SU-DHL-6 (cell line): ENCODE data around the gene LSM8.

Source experiments
- H2AFZ ChIP-seq: fragments of 200-600 bp; sonication (generic); 2 replicates; pipeline ENCODE4 v1.6.1; 2014; ENCODE audit warnings: low read depth, mild to moderate bottlenecking, moderate library complexity, mixed read lengths, antibody characterized with exemption, low read length; ENCODE audit not compliant: severe bottlenecking
- H3F3A ChIP-seq: fragments of 200-600 bp; shearing (Covaris generic); 2 replicates; pipeline ENCODE4 v1.6.0; 2016; ENCODE audit warnings: antibody characterized with exemption, mild to moderate bottlenecking; ENCODE audit not compliant: insufficient read depth
- H3K27ac ChIP-seq: fragments of 200-600 bp; sonication (generic); 2 replicates; pipeline ENCODE4 v1.5.1; 2016; ENCODE audit warnings: low read depth, mild to moderate bottlenecking, low read length, moderate library complexity, mixed read lengths
- H3K27me3 ChIP-seq: fragments of 200-600 bp; sonication (generic), shearing (Covaris generic); 2 replicates; pipeline ENCODE4 v1.6.0; 2014; ENCODE audit warnings: mild to moderate bottlenecking, low read length
- H3K36me3 ChIP-seq: fragments of 200-600 bp; sonication (generic); 2 replicates; pipeline ENCODE4 v1.6.1; 2014; ENCODE audit warnings: mild to moderate bottlenecking, low read length, mixed read lengths
- H3K4me2 ChIP-seq: fragments of 300-600, 200-600 bp; shearing (Covaris generic), sonication (generic); 2 replicates; pipeline ENCODE4 v1.6.0; 2014; ENCODE audit warnings: low read length, low read depth, mild to moderate bottlenecking; ENCODE audit not compliant: poor library complexity, severe bottlenecking
- H3K4me3 ChIP-seq: fragments of 200-600 bp; sonication (generic); 2 replicates; pipeline ENCODE4 v1.5.1; 2014; ENCODE audit warnings: antibody characterized with exemption, low read length, mild to moderate bottlenecking, mixed read lengths; ENCODE audit not compliant: insufficient read depth, poor library complexity, severe bottlenecking
- H3K79me2 ChIP-seq: fragments of 200-600 bp; sonication (generic); 2 replicates; pipeline ENCODE4 v1.6.1; 2014; ENCODE audit warnings: mild to moderate bottlenecking, low read length, moderate library complexity; ENCODE audit not compliant: insufficient read depth
- H3K9ac ChIP-seq: fragments of 200-600 bp; sonication (generic); 2 replicates; pipeline ENCODE4 v1.7.0; 2014; ENCODE audit warnings: mild to moderate bottlenecking, low read length
- H3K9me2 ChIP-seq: fragments of 200-600 bp; sonication (generic); replicated peaks from 2 replicates; pipeline ENCODE4 v1.6.1; 2014; ENCODE audit warnings: low read length; ENCODE audit not compliant: insufficient read depth
- H3K9me3 ChIP-seq: fragments of 200-600 bp; sonication (generic); 2 replicates; pipeline ENCODE4 v1.6.1; 2014; ENCODE audit warnings: low read length, mixed read lengths; ENCODE audit not compliant: insufficient read depth
- H4K20me1 ChIP-seq: fragments of 200-600 bp; sonication (generic); 2 replicates; pipeline ENCODE4 v1.6.1; 2014; ENCODE audit warnings: low read depth, mild to moderate bottlenecking, antibody characterized with exemption, low read length, moderate library complexity, mixed read lengths
- CTCF ChIP-seq: fragments of 200-600 bp; sonication (generic); IDR thresholded peaks from one replicate; pipeline ENCODE4 v1.5.1; 2017; ENCODE audit warnings: antibody characterized with exemption, mild to moderate bottlenecking, low read length, moderate library complexity; ENCODE audit not compliant: insufficient read depth, poor library complexity, severe bottlenecking
- EZH2phosphoT487 ChIP-seq: fragments of 200-600 bp; sonication (generic), shearing (Covaris generic); conservative IDR thresholded peaks from 2 replicates; pipeline ENCODE4 v1.6.1; 2018; ENCODE audit warnings: mild to moderate bottlenecking, antibody characterized with exemption, low read length, moderate library complexity, mixed read lengths

The LSM8 gene

GRCh38 chr7:118219157-118219512 lies 35.2 kb downstream of the LSM8 start:
- Histone ChIP-seq H3K4me3 (no peak overlapping the region), H3K9ac (no peak overlapping the region), H3K36me3 (no peaks in the 10 kb centered on the region), H3K4me2 (no peak overlapping the region), H3K9me2 (no peaks in the 10 kb centered on the region), H3K9me3 (no peaks in the 10 kb centered on the region), H3K27ac (no peak overlapping the region), H3K27me3 (no peaks in the 10 kb centered on the region), H4K20me1 (no peaks in the 10 kb centered on the region), H2AFZ (no peak overlapping the region), H3K79me2 (no peaks in the 10 kb centered on the region), H3F3A (no peaks in the 10 kb centered on the region)
- TF ChIP-seq CTCF (no peak), EZH2phosphoT487 (no peak)

- no peaks in the 10 kb centered on the region for H3K27me3 ChIP-seq
- H2AFZ ChIP-seq, result no peak overlapping the region
- no peak overlapping the region for H3K4me3 ChIP-seq
- no peaks in the 10 kb centered on the region for H4K20me1 ChIP-seq
- H3K36me3 ChIP-seq, result no peaks in the 10 kb centered on the region
- H3K4me2 ChIP-seq, result no peak overlapping the region
- no peaks in the 10 kb centered on the region for H3K79me2 ChIP-seq
- H3K27ac ChIP-seq, result no peak overlapping the region
- no peaks in the 10 kb centered on the region for H3K9me2 ChIP-seq
- TF ChIP-seq EZH2phosphoT487 (no peak), CTCF (no peak)
- no peaks in the 10 kb centered on the region for H3F3A ChIP-seq
- H3K9me3 ChIP-seq, result no peaks in the 10 kb centered on the region
- H3K9ac ChIP-seq, result no peak overlapping the region
Measured at GRCh38 chr7:118220583-118220982, 36.6 kb downstream of the LSM8 start.

- Histone ChIP-seq H3K79me2 (no peaks in the 10 kb centered on the region), H3K9me3 (no peaks in the 10 kb centered on the region), H4K20me1 (no peaks in the 10 kb centered on the region), H3K9me2 (no peaks in the 10 kb centered on the region), H2AFZ (no peak overlapping the region), H3K27me3 (no peaks in the 10 kb centered on the region), H3F3A (no peaks in the 10 kb centered on the region), H3K27ac (no peak overlapping the region), H3K9ac (no peak overlapping the region), H3K4me3 (no peak overlapping the region), H3K4me2 (no peak overlapping the region), H3K36me3 (no peaks in the 10 kb centered on the region)
- TF ChIP-seq CTCF (no peak), EZH2phosphoT487 (no peak)
Measured at GRCh38 chr7:118222591-118222990, 38.6 kb downstream of the LSM8 start.

- TF ChIP-seq CTCF (no peak), EZH2phosphoT487 (no peak)
- no peaks in the 10 kb centered on the region for H3K9me2 ChIP-seq
- H3K4me3 ChIP-seq, result no peak within 1 kb of the TSS
- no peaks in the 10 kb centered on the region for H4K20me1 ChIP-seq
- no peak within 1 kb of the TSS for H3K27ac ChIP-seq
- H3K27me3 ChIP-seq, result no peaks in the 10 kb centered on the region
- no peak within 1 kb of the TSS for H3K9ac ChIP-seq
- H3K36me3 ChIP-seq, result no peaks in the 10 kb centered on the region
- H3K79me2 ChIP-seq, result no peaks in the 10 kb centered on the region
- H3F3A ChIP-seq, result no peaks in the 10 kb centered on the region
- no peak within 1 kb of the TSS for H3K4me2 ChIP-seq
- H3K9me3 ChIP-seq, result no peaks in the 10 kb centered on the region
- no peak within 1 kb of the TSS for H2AFZ ChIP-seq
Measured at GRCh38 chr7:118224521-118224920, 40.6 kb downstream of the LSM8 start, which contains the start of gene ANKRD7. TSS of gene ANKRD7 (plus strand) at chr7:118224704. CDS start at chr7:118224831, 127 bp downstream.
